IPS-NIHi7 (cell line): ENCODE measurements around the gene MAST1.
A peak's percentile ranks its signal among the peaks of the same experiment; 100 is the strongest.
"Not testable (repeated sequence)": the region's sequence is repeated elsewhere in the genome, so short reads cannot be mapped to it uniquely, and the experiment has no call there.

ENCODE experiments used
- DNase-seq: peaks from one replicate; pipeline ENCODE4 v3.0.0; 2012; ENCODE audit warnings: mixed read lengths; ENCODE audit errors: extremely low spot score

The MAST1 gene

DNA sequence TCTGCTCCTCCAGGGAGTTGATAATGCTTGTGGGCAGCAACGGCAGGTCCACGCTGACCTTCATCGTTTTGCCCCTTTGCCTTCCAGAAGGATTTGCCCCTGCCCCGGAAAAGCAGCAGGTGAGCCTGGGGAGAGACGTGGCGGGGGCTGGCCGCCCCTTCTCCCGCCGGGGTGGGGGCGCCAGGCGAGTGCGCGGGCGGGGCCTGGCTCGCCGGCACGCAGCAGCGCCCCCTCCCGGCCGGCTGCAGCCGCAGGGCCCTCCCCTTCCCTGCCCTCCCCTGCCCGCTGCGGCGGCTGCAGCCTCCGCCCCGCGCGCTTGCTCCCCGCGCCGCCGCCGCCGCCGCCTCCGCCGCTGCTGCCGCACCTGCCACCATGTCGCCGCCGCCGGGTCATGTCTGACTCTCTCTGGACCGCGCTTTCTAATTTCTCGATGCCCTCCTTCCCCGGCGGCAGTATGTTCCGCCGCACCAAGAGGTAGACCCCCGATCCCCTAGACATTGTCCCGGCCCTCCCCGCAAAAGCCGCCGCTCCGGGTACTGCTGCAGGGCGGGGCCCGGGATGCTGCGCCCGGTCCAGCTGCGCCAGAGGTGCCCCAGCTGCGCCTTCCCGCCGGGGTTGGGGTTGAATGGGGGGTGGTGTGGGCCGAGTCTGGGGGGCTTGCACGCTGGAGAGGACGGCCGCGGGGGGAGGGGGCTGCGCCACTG lies at the start of gene MAST1:
MAST1 (plus strand) TSS at position 334 of the 704 bp plus-strand sequence; CDS start at position 392, 58 bp downstream.
- peak; percentile 75 for DNase-seq

DNA sequence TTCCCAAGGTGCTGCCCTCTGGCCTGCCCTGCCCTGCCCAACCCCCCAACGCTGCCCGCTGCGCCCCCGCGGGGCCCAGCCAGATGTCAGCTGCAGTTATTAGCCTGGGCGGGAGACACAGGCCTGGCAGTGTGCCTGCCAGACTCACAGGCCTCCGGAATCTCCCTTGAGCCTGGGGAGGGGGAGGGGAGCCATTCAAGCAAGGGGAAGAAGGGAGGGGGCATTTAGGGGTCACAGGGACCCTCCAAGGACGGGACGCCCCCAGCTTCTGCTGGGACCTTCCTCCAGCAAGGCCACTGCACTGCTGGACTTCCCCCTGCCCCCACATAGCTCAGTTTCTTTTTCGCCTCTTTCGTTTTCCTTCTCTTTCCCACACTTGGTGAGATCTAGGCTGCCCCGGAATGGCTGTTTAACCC lies 49.6 kb upstream of the MAST1 start:
- DNase-seq = no peak

- DNase-seq = no peak
These were observed 49.0 kb upstream of the MAST1 start for GRCh38 chr19:12789098-12789903.

DNA sequence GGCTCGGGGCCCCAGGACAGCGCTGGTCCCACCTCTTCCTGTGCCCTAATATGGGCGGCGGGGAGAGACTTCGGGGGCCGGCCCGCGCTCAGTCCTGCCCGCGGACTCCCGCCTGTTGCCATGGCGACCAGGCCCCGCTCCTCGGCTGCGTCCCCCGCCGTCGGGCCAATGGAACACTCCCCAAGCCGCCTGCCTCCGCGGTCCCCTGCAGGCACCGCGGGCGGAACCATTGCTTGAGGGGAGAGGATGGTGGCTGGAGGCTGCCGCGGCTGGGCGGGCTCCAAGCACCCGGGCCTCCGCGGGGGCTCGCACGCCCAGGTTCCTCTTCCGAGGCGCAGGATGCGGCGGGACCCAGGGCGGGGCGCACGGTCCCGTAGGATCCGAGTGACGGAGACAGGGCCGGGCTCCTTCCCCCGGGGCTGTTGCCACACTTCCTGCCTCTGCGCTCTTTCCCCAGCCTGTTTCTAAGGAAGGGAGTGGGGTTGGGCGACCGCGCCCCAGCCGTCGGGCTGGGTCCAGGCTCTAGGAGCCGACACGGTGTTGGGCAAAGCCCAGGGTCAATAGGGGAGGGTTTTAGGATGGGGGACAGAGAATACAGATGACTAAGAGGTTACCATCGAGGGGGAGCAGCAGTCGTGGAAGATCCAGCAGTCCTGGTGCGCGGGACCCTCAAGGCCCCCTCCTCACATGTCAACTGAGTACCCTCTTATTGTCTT lies 48.3 kb upstream of the MAST1 start:
- DNase-seq = peak; percentile 92

- DNase-seq = no peak
These were observed 47.5 kb upstream of the MAST1 start for GRCh38 chr19:12790628-12791344.

- peak; percentile 73 for DNase-seq
These were observed 46.8 kb upstream of the MAST1 start, which contains the start of gene JUNB for GRCh38 chr19:12791345-12792050. Gene JUNB, plus strand, starts transcription at chr19:12791486. Its CDS starts 286 bp downstream, at chr19:12791772.

GRCh38 chr19:12792051-12792852 lies 46.1 kb upstream of the MAST1 start:
- no peak for DNase-seq

DNA sequence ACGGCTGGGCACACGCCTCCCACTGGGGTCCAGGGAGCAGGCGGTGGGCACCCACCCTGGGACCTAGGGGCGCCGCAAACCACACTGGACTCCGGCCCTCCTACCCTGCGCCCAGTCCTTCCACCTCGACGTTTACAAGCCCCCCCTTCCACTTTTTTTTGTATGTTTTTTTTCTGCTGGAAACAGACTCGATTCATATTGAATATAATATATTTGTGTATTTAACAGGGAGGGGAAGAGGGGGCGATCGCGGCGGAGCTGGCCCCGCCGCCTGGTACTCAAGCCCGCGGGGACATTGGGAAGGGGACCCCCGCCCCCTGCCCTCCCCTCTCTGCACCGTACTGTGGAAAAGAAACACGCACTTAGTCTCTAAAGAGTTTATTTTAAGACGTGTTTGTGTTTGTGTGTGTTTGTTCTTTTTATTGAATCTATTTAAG lies 45.4 kb upstream of the MAST1 start:
- DNase-seq = no peak

DNA sequence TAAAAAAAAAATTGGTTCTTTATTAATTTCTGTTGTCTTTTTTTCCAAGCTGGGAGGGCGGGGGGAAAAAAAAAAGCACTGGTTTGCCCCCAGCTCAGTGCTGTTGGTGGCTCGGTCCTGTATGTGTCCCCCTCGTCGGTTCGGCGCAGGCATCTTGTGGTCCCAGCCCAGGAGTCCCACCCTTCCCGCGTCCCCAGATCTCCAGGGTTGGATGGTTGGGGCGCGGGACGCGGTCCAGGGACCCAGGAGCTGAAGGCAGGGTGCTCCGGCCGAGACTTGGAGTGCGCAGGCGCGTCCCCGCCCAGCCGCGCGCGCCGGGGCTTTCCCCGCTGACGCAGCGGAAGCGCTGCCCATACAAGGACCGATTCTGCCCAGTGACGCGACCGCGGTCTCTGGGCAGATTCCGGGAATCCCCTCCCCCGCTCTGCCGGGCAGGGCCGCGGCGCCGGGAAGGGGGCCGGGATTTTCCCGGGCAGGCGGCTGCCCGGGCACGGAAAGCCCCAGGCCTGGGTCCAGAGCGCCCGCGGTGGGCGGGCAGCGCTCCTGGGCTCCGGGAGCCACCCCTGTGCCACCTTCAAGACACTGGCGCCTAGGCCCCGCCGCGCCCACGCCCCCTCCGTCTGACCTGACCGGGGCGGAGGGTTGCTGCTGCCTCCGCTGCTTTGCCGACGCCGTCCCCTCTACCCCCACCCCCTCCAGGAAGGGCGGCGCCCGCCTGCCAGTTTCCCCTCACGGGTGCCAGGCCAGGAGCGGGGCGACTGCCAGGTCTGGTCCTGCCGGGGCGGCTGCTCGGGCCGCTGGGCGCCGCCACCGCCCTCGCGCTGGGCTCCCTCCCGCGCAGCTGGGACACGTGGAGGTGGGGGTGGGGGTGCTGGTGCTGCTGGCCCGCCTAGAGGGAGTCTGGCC lies 44.8 kb upstream of the MAST1 start:
- DNase-seq = peak; percentile 89

GRCh38 chr19:12794196-12794941 lies 43.9 kb upstream of the MAST1 start:
- DNase-seq = no peak

- DNase-seq = no peak
These were observed 43.3 kb upstream of the MAST1 start for GRCh38 chr19:12794971-12795381.

DNA sequence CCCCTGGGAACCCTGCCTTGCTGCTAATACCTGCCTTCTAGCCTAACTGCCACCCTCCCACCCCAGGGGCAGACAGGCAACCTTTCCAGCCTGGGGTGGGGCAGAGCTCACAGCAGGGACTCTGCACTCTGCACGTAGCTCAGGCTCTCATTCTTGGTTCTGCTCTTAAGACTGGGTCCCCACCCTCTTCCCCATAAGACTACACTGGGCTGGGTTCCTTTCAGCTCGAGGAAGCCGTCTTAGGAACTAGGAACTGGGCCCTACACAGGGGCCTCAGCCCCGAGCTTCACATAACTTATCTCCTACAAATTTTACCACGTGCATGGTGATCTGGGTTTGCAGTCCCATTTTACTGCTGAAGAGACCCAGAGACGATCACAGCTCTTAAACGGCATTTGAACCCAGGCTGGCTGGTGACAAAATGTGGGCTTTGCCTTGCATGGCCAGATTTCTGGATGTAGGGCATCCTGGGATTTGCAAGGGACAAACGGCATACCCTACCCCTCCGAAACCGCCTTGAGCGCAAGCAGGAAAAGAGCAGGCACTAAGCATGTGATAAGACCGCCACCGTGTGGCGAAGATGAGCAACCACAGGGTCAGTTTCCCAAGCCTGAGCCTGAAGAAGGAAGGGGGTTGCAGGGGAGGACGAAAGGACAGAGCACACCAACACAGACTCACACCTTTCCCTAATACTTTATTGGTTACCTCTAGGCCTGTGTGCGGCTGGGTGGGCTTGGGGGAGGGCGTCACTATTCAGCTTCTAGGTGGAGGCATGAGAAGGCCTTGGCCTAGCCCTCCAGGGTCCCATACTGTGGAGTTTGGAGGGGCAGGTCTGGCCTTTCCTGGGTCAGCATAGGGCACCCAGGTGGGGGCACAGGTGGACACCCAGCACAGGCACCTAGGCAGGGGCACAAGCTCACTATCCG lies 41.9 kb upstream of the MAST1 start:
- DNase-seq = peak; percentile 75

DNA sequence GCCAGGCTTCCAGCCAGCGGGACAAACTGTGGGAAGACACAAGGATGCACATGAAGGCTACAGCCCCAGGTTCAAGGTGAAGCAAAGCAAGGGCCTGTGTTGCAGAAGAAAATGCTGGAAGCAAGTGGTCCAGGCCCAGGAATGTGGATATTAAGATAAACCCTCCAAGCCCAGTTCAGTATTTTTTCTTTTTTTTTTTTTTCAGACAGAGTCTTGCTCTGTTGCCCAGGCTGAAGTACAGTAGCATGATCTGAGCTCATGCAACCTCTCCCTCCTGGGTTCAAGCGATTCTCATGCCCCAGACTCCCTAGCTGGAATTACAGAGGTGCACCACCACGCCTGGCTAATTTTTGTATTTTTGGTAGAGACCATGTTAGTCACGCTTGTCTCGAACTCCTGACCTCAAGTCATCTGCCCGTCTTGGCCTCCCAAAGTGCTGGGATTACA lies 41.2 kb upstream of the MAST1 start:
- no peak for DNase-seq

DNA sequence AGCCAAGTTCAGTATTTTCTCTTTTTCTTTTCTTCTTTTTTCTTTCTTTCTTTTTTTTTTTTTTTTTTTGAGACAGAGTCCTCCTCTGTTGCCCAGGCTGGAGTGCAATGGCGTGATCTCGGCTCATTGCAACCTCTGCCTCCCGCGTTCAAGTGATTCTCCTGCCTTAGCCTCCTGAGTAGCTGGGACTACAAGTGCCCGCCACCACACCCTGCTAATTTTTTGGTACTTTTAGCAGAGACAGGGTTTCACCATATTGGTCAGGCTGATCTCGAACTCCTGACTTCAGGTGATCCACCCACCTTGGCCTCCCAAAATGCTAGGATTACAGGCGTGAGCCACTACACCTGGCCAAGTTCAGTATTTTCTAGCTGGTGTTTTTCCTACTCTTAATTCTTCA lies 40.7 kb upstream of the MAST1 start:
- not testable (repeated sequence) for DNase-seq

GRCh38 chr19:12799742-12800465 lies 38.4 kb upstream of the MAST1 start:
- no peak for DNase-seq

DNA sequence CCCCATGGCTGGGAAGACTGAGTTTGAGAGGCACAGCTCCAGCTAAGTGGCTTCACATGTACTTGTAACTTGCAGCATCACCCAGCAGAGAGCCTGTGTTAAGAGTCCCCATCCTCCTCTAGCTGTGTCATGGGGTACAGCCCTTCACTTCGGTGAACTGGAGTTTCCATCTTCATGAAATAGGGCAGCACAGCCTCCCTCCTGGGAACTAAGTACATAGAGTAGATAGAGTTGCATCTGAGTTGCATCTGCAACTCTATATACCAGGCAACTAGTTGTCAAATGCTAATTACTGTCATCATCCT lies 37.9 kb upstream of the MAST1 start:
- DNase-seq = no peak
